Ovary (tissue), 9 donors: ENCODE measurements around the gene SOCS1. TPM values are rescaled to one million over a fixed set of nuclear protein-coding genes. Genes with fewer than 3 reads are reported as not detected.

ENCODE experiments used
- DNase-seq, 5 donors: peaks; one replicate each; pipeline ENCODE4 v3.0.0-alpha.2; 2019 to 2020
- H3K27ac ChIP-seq, 2 donors: fragments of 200-600 bp; one replicate each; pipeline versions ENCODE4 v1.5.1 to v1.8.0; 2019 to 2022
- H3K27me3 ChIP-seq: fragments of 200-600 bp; one replicate; pipeline ENCODE4 v1.8.0; 2022
- H3K36me3 ChIP-seq: fragments of 200-600 bp; sonication (generic); one replicate; pipeline ENCODE4 v1.5.1; 2019
- H3K4me1 ChIP-seq: one replicate; pipeline ENCODE4 v1.8.1; 2013; ENCODE audit warnings: mild to moderate bottlenecking, moderate library complexity; ENCODE audit not compliant: insufficient read depth
- H3K4me3 ChIP-seq: fragments of 200-600 bp; sonication (generic); one replicate; pipeline ENCODE4 v1.5.1; 2017
- H3K9me3 ChIP-seq, 2 donors: fragments of 200-600 bp in 1 of 2; sonication (generic) in 1 of 2; one replicate each; pipeline versions ENCODE4 v1.5.1 to v1.8.1; 2013 to 2019; ENCODE audit warnings: mild to moderate bottlenecking in 1 of 2, moderate library complexity in 1 of 2
- EP300 ChIP-seq: sonication (generic); formaldehyde crosslinking; IDR thresholded peaks from one replicate; pipeline ENCODE4 v1.6.1; 2017; ENCODE audit warnings: antibody characterized with exemption
- POLR2A ChIP-seq: fragments of 450-650 bp; IDR thresholded peaks from one replicate; pipeline ENCODE4 v1.6.1; 2017; ENCODE audit warnings: antibody characterized with exemption, mild to moderate bottlenecking, moderate library complexity
- WGBS, 3 donors: extraction: QIAGEN DNeasy Blood & Tissue Kit in 1 of 3; methylation state at CpG; one replicate each; pipeline versions ENCODE4 v1.1.5 to v1.1.7; 2013 to 2017; 5-methylcytosine and 5-hydroxymethylcytosine counted together
- intact Hi-C, 4 donors: fragments of 100-400 bp; cut with DNase I; formaldehyde crosslinking; loops; one replicate each; pipeline versions ENCODE4 v1.11.0 to v1.15.1; 2022 to 2023
- polyA plus RNA-seq, 2 donors: library from polyadenylated mRNA; stranded (reverse); fragments of 200-250 nt in 1 of 2; fragments of 350-450 nt in 1 of 2; fragmentation: Illumina TruSeq in 1 of 2; extraction: RNeasy Lipid Tissue Mini Kit (QIAGEN cat#74804) in 1 of 2; gene quantifications; one replicate each; pipeline ENCODE4 v1.2.3, GENCODE V29; 2013 to 2014
- total RNA-seq, 7 donors: library from RNA; depleted of rRNA in 2 of 7; stranded (reverse); fragments of >200 nt in 2 of 7; fragmentation: NEBNext Ultra II Directional in 3 of 7; extraction: Animal tissue kit (Norgen Biotek cat#: 25700) in 3 of 7; gene quantifications; one replicate each; pipeline versions ENCODE4 v1.1.0 to v1.2.4, GENCODE V29; 2016 to 2023
- TF ChIP-seq, protein P1 (sequence below), 3 donors: fragments of 450-650 bp in 2 of 3; fragments of 200-600 bp in 1 of 3; IDR thresholded peaks; one replicate each; pipeline versions ENCODE4 v1.5.1 to v1.8.0; 2016 to 2022; ENCODE audit warnings: antibody characterized with exemption in 3 of 3, mild to moderate bottlenecking in 1 of 3
- donor health status: DM: no; HTN: no; CAD: no; lungs with moderate emphysema.
- donor health status: DM: no; HTN: no; CAD: no.
- donor health status: Bipolar disorder and iron deficiency.
- donor health status: DM: yes; HTN: yes; CAD: no.
- donor health status: DM: no; HTN: no; CAD: no.
- donor health status: DM: yes; HTN: yes; CAD: no.

SOCS1 gene
- total and polyA plus RNA-seq, 9 donors: 1.1 to 42.7 (median 8.3) TPM

DNA sequence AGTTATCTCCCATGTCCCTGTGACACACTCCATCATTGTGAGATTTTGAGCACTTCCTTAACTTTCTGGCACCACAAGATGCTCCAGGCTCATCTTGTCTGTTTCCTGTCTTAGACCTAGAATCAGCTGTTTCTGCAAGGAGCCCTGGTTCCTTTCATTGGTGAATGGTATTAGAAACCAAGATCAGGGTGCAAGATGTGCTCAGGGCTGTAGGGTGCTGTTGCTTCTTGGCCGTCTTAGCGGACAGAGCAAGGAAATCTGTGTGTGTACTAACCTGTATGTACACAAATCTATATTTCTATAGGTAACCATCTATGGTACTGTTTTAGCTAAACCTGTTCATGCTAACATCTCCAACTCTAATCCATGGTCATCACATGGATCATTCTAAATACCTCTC lies 33.2 kb upstream of the SOCS1 start:
- H3K9me3 ChIP-seq: no peaks in the 10 kb centered on the region
- DNase-seq: no peak
- H3K27me3 ChIP-seq: no peaks in the 10 kb centered on the region
- H3K4me1 ChIP-seq: no peaks in the 10 kb centered on the region
- 96 to 100% (median 96%) methylated on average over 2 of the region's 2 CpGs for WGBS, 3 donors
- no peak overlapping the region for H3K4me3 ChIP-seq
- no peaks in the 10 kb centered on the region for H3K36me3 ChIP-seq
- intact Hi-C loops: no loop called here
- no peak overlapping the region for H3K27ac ChIP-seq
- TF ChIP-seq POLR2A (no peak), EP300 (no peak)
- TF ChIP-seq, protein P1, sequence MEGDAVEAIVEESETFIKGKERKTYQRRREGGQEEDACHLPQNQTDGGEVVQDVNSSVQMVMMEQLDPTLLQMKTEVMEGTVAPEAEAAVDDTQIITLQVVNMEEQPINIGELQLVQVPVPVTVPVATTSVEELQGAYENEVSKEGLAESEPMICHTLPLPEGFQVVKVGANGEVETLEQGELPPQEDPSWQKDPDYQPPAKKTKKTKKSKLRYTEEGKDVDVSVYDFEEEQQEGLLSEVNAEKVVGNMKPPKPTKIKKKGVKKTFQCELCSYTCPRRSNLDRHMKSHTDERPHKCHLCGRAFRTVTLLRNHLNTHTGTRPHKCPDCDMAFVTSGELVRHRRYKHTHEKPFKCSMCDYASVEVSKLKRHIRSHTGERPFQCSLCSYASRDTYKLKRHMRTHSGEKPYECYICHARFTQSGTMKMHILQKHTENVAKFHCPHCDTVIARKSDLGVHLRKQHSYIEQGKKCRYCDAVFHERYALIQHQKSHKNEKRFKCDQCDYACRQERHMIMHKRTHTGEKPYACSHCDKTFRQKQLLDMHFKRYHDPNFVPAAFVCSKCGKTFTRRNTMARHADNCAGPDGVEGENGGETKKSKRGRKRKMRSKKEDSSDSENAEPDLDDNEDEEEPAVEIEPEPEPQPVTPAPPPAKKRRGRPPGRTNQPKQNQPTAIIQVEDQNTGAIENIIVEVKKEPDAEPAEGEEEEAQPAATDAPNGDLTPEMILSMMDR (IDR thresholded peaks at IDR 0.05): no peak

DNA sequence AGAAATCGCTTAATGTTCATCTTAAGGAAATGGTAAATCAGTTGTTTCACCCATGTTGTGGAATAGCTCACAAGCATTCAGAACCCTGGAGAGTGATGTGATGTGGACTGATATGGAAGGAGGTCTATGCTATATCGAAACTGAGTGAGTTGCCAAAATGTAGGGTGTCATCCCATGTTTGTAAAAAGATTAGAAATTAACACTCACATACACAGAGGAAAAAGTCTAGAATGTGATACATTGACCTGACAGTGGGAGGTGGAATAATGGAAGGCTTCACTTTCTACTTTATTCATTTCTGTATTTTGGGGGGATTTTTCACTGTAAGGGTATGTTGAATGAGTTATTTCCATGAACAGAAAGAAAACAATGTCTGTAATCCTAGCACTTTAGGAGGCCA lies 29.8 kb upstream of the SOCS1 start:
- TF ChIP-seq EP300: no peak
- intact Hi-C loops: no loop called here
- no peak overlapping the region for H3K27ac ChIP-seq
- H3K27me3 ChIP-seq: no peaks in the 10 kb centered on the region
- DNase-seq: no peak
- no peak overlapping the region for H3K4me3 ChIP-seq
- H3K4me1 ChIP-seq: no peaks in the 10 kb centered on the region
- WGBS, 3 donors: 73 to 79% (median 74%) methylated on average over 2 of the region's 2 CpGs
- H3K9me3 ChIP-seq: no peaks in the 10 kb centered on the region
- no peaks in the 10 kb centered on the region for H3K36me3 ChIP-seq

DNA sequence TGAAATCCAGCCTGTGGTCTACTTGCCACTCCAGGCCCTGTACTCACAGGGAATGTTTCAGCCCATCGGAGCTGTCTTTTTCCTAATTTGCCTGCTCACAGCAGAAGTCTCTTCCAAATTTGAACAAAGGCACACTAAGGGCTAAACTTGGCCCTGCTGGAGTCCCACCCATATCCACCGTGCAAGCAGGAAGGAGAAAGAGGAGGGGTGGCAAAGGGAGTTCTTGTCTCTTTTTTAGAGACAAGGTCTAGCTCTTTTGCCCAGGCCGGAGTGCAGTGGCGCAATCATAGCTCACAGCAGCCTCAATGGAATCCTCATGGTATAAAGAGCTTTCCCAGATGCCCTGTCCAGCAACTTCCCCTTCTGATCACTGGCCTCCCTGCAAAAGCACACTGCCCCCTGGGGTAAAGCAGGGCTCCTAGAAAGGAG lies 27.8 kb upstream of the SOCS1 start:
- intact Hi-C loops: no loop called here
- no peak for DNase-seq
- Histone ChIP-seq H3K27me3 (no peaks in the 10 kb centered on the region), H3K4me1 (no peaks in the 10 kb centered on the region), H3K9me3 (no peaks in the 10 kb centered on the region), H3K27ac (no peak overlapping the region), H3K36me3 (no peaks in the 10 kb centered on the region), H3K4me3 (no peak overlapping the region)
- 54 to 60% (median 58%) methylated on average over 4 of the region's 4 CpGs for WGBS, 3 donors
- TF ChIP-seq POLR2A (no peak), EP300 (no peak)
- TF ChIP-seq, protein P1 (IDR thresholded peaks at IDR 0.05): no peak

DNA sequence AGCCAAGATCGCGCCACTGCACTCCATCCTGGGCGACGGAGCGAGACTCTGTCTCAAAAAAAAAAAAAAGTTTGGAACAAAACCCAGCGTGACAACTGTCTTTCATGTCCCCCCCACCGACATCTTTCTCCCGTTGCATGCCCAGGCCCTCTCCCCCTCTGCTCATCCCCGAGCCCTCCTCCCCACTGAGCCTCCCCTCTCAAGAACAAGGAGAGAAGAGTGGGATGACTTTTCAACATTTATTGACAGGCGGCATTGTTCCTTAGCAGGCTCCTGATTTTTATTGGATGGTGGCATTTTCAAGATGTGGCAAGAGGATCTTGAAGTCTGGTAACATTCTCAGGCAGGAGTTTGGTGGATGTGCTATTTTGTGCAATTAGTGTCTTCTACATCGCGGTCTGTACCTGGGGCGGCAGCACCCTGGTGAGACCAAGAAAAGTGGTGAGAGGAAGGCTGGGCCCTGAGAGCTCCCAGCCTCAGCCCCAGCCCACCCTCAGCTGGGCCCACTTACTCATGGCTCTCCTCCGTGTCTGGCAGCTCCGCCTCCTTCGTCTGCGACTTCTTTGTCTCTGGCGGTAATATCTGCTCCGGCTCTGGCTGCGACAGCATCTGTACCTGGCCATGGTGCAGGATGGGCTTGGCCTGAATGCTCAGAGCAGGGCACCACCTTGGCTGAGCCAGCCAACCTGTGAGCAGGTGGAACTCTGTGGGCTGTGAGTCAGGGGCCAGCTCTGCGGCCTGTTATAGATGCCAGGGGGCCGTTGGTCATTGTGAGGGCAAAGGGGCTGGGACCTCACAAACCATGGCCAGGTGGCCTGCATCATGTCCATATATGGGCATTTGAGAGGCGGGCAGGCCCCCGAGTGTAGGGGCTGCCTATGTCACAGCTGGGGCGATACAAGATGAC lies 24.9 kb upstream of the SOCS1 start, which contains the start of gene PRM1:
Gene PRM1 (minus strand): TSS at position 715 of the 907 bp plus-strand sequence. CDS start 92 bp downstream, at position 623.
- 82 to 87% (median 87%) methylated on average over 25 of the region's 25 CpGs for WGBS, 3 donors
- TF ChIP-seq EP300 (no peak), POLR2A (no peak)
- TF ChIP-seq, protein P1 (IDR thresholded peaks at IDR 0.05): no peak
- H3K27me3 ChIP-seq: no peaks in the 10 kb centered on the region
- H3K4me3 ChIP-seq: no peak within 1 kb of the TSS
- H3K27ac ChIP-seq: no peak within 1 kb of the TSS
- DNase-seq: no peak
- no peaks in the 10 kb centered on the region for H3K9me3 ChIP-seq
- no peaks in the 10 kb centered on the region for H3K4me1 ChIP-seq
- H3K36me3 ChIP-seq: no peaks in the 10 kb centered on the region
- intact Hi-C loops: no loop called here
